HCT116 (cell line): ENCODE measurements around the gene ARHGAP10. TPM values are rescaled to one million over a fixed set of nuclear protein-coding genes. Genes with fewer than 3 reads are reported as not detected.

Experiments
- ATAC-seq: fragments of 200-7000 bp; cut with Tn5 transposase; 2 replicates; pipeline ENCODE4 v1.9.1; 2020; ENCODE audit warnings: mild to moderate bottlenecking, moderate library complexity
- BruUV-seq: library from RNA; stranded (reverse); fragments of 400-500 nt; replicated peaks from 2 replicates; lab custom pipeline; 2021; lab: Mats Ljungman, UMichigan
- CTCF ChIA-PET: fragments of 300-600 bp; sonication (Branson Sonifier 250); formaldehyde crosslinking; loops from one replicate; lab custom pipeline; 2021; ENCODE audit warnings: antibody characterized with exemption; lab: Charles Lee
- POLR2A ChIA-PET: fragments of 300-600, 350-600 bp; sonication (Branson Sonifier 250); formaldehyde crosslinking; loops from one replicate; lab custom pipeline; 2021; ENCODE audit warnings: antibody characterized with exemption; lab: Charles Lee
- RAD21 ChIA-PET, 2 experiments: fragments of 300-600 bp; sonication (Branson Sonifier 250); formaldehyde crosslinking; loops; one replicate each; lab custom pipeline; 2023; ENCODE audit warnings: low total read pairs in 2 of 2; ENCODE audit not compliant: uncharacterized antibody in 2 of 2, unreplicated experiment in 2 of 2, low non-redundant PET in 1 of 2; lab: Charles Lee
- DNase-seq: peaks from one replicate; pipeline ENCODE4 v3.0.0-alpha.2; 2010; ENCODE audit warnings: low read depth, low spot score
- H2AFZ ChIP-seq: fragments of 200-600 bp; shearing (Covaris generic), sonication (generic); 2 replicates; pipeline ENCODE4 v1.6.1; 2017; ENCODE audit warnings: low read depth, mixed run types, mixed read lengths, antibody characterized with exemption, low read length; ENCODE audit not compliant: poor library complexity, severe bottlenecking
- H3K27ac ChIP-seq: 2 replicates; pipeline ENCODE4 v1.5.1; 2012; ENCODE audit warnings: low read depth, low read length
- H3K27me3 ChIP-seq: fragments of 200-600 bp; sonication (generic); 2 replicates; pipeline ENCODE4 v1.6.1; 2016; ENCODE audit warnings: mixed run types, low read length, mixed read lengths; ENCODE audit not compliant: insufficient read depth
- H3K36me3 ChIP-seq, 2 experiments: fragments of 200-500 bp in 1 of 2; fragments of 200-600 bp in 1 of 2; sonication (Bioruptor generic) in 1 of 2; sonication (generic) in 1 of 2; 2 replicates each; pipeline versions ENCODE4 v1.5.1 to v1.6.1; 2014 to 2016; ENCODE audit warnings: low read length in 2 of 2, inconsistent platforms in 1 of 2, mixed read lengths in 1 of 2, mixed run types in 1 of 2; ENCODE audit not compliant: insufficient read depth in 2 of 2, control insufficient read depth in 1 of 2
- H3K4me1 ChIP-seq, 2 experiments: fragments of 200-600 bp in 1 of 2; sonication (generic) in 1 of 2; 2 replicates each; pipeline versions ENCODE4 v1.5.1 to v1.6.1; 2012 to 2017; ENCODE audit warnings: low read length in 2 of 2, inconsistent platforms in 1 of 2, mild to moderate bottlenecking in 1 of 2, mixed read lengths in 1 of 2, mixed run types in 1 of 2, moderate library complexity in 1 of 2; ENCODE audit not compliant: insufficient read depth in 2 of 2, control insufficient read depth in 1 of 2
- H3K4me2 ChIP-seq: fragments of 200-600 bp; sonication (generic); 2 replicates; pipeline ENCODE4 v1.6.1; 2017; ENCODE audit warnings: mixed run types, low read length, mixed read lengths
- H3K4me3 ChIP-seq, 2 experiments: fragments of 200-600 bp in 1 of 2; sonication (generic) in 1 of 2; replicated peaks in 1 of 2; 2 replicates each; pipeline ENCODE4 v1.5.1; 2011 to 2016; ENCODE audit warnings: low read length in 2 of 2, control low read depth in 1 of 2, low read depth in 1 of 2, mild to moderate bottlenecking in 1 of 2, mixed read lengths in 1 of 2, mixed run types in 1 of 2
- H3K79me2 ChIP-seq: fragments of 200-600 bp; sonication (generic); 2 replicates; pipeline ENCODE4 v1.6.1; 2017; ENCODE audit warnings: mild to moderate bottlenecking, mixed run types, low read length, moderate library complexity, mixed read lengths; ENCODE audit not compliant: insufficient read depth
- H3K9ac ChIP-seq: fragments of 200-600 bp; sonication (generic); 2 replicates; pipeline ENCODE4 v1.6.1; 2016; ENCODE audit warnings: low read length, mixed read lengths
- H3K9me2 ChIP-seq: fragments of 200-600 bp; sonication (generic), shearing (Covaris generic); 2 replicates; pipeline ENCODE4 v1.6.1; 2017; ENCODE audit warnings: mixed run types, mild to moderate bottlenecking, moderate library complexity; ENCODE audit not compliant: insufficient read depth
- H3K9me3 ChIP-seq, 2 experiments: fragments of 200-500 bp in 1 of 2; fragments of 200-600 bp in 1 of 2; sonication (Bioruptor generic) in 1 of 2; sonication (generic) in 1 of 2; 2 replicates each; pipeline ENCODE4 v1.6.1; 2014 to 2017; ENCODE audit warnings: low read length in 2 of 2, mixed read lengths in 2 of 2, inconsistent platforms in 1 of 2, low read depth in 1 of 2, mild to moderate bottlenecking in 1 of 2, mixed run types in 1 of 2, moderate library complexity in 1 of 2; ENCODE audit not compliant: control insufficient read depth in 1 of 2, insufficient read depth in 1 of 2
- H4K20me1 ChIP-seq: fragments of 200-600 bp; sonication (generic), shearing (Covaris generic); 2 replicates; pipeline ENCODE4 v1.6.1; 2017; ENCODE audit warnings: mixed run types, mild to moderate bottlenecking, moderate library complexity; ENCODE audit not compliant: insufficient read depth
- EGR1 ChIP-seq: IDR thresholded peaks from 2 replicates; pipeline ENCODE4 v1.6.1; 2012; ENCODE audit warnings: low read depth
- POLR2AphosphoS5 ChIP-seq: IDR thresholded peaks from 2 replicates; pipeline ENCODE4 v1.6.1; 2011; ENCODE audit warnings: mild to moderate bottlenecking, low read depth, low read length, moderate library complexity
- SP1 ChIP-seq: IDR thresholded peaks from 2 replicates; pipeline ENCODE4 v1.6.1; 2012; ENCODE audit warnings: low read depth
- intact Hi-C: fragments of 100-400 bp; cut with micrococcal nuclease; formaldehyde crosslinking; loops from 2 replicates; pipeline ENCODE4 v1.10.0; 2022
- total RNA-seq: library from RNA; stranded (reverse); gene quantifications from one replicate; pipeline ENCODE4 v1.2.1, GENCODE V29; 2021; ENCODE audit not compliant: unreplicated experiment
- TF ChIP-seq, protein P1 (sequence below): IDR thresholded peaks from 2 replicates; pipeline ENCODE4 v1.6.1; 2012; ENCODE audit warnings: low read depth
- TF ChIP-seq, protein P2 (sequence below): IDR thresholded peaks from 2 replicates; pipeline ENCODE4 v1.6.1; 2012

The ARHGAP10 gene
- total RNA-seq, 1 experiment from 2014 or later: 24.7 TPM

DNA sequence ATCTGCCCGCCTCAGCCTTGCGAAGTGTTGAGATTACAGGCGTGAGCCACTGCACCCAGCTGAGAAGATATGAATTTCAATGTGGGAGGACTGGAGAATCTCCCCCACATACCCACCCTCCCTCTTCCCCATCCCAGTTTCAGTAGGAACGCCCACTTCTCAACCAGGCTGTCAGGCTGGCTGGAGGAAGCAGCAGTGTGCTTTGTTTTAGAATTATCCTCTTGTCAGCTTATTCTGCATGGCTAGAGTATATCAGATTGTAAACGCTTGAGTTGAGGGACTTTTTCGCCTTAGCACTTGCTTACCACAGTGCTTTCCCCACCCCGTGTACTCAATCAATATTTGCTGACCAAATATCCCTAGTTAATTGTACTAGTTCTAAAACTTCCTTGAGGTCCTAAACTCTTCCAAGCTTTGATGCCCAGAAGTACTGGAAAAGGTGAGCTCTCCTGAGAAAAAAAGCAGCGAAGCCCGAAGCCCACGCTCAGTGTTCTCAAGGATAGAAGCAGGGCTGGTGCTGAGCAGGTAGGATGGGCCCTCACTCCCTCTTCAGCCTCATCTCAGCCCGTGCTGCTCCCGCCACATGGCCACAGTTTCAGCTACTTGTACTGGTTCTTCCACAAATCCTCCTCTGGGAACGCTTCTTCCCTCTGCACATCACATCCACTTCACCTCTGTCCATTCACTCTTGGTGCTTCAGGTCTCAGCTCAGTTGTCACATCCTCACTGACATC lies 7.3 kb upstream of the ARHGAP10 start:
- H2AFZ ChIP-seq: no peak overlapping the region
- POLR2A ChIA-PET: no interaction called here

More for the DNA sequence above, 7.3 kb upstream of the ARHGAP10 start:
- Histone ChIP-seq H3K4me2 (no peak overlapping the region), H3K27me3 (no peaks in the 10 kb centered on the region), H3K79me2 (no peaks in the 10 kb centered on the region), H3K36me3 (no peaks in the 10 kb centered on the region), H3K4me1 (peaks cover 11 to 35% of the 10 kb centered on the region in 2 experiments; a peak in 3 of 4 replicates), H3K9ac (no peak overlapping the region), H3K4me3 (no peak overlapping the region), H4K20me1 (no peaks in the 10 kb centered on the region), H3K9me2 (no peaks in the 10 kb centered on the region), H3K27ac (no peak overlapping the region), H3K9me3 (no peaks in the 10 kb centered on the region)
- TF ChIP-seq POLR2AphosphoS5 (no peak), EGR1 (no peak), SP1 (no peak)
- TF ChIP-seq, protein P1, sequence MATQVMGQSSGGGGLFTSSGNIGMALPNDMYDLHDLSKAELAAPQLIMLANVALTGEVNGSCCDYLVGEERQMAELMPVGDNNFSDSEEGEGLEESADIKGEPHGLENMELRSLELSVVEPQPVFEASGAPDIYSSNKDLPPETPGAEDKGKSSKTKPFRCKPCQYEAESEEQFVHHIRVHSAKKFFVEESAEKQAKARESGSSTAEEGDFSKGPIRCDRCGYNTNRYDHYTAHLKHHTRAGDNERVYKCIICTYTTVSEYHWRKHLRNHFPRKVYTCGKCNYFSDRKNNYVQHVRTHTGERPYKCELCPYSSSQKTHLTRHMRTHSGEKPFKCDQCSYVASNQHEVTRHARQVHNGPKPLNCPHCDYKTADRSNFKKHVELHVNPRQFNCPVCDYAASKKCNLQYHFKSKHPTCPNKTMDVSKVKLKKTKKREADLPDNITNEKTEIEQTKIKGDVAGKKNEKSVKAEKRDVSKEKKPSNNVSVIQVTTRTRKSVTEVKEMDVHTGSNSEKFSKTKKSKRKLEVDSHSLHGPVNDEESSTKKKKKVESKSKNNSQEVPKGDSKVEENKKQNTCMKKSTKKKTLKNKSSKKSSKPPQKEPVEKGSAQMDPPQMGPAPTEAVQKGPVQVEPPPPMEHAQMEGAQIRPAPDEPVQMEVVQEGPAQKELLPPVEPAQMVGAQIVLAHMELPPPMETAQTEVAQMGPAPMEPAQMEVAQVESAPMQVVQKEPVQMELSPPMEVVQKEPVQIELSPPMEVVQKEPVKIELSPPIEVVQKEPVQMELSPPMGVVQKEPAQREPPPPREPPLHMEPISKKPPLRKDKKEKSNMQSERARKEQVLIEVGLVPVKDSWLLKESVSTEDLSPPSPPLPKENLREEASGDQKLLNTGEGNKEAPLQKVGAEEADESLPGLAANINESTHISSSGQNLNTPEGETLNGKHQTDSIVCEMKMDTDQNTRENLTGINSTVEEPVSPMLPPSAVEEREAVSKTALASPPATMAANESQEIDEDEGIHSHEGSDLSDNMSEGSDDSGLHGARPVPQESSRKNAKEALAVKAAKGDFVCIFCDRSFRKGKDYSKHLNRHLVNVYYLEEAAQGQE: no peak
- TF ChIP-seq, protein P2, sequence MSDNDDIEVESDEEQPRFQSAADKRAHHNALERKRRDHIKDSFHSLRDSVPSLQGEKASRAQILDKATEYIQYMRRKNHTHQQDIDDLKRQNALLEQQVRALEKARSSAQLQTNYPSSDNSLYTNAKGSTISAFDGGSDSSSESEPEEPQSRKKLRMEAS: no peak
- intact Hi-C loops: no loop called here
- RAD21 ChIA-PET: no interaction called here
- DNase-seq: no peak
- no TSS peak for BruUV-seq
- no peak for ATAC-seq
- CTCF ChIA-PET: interaction anchor here (1.2 kb wide), 1 partner anchor 142 kb away, joined by 3 read pairs; no protein-coding TSS in a partner anchor
